Coronary artery (tissue), 2 donors: ENCODE results near the gene APCDD1.
"Not testable (repeated sequence)": the region's sequence is repeated elsewhere in the genome, so short reads cannot be mapped to it uniquely, and the experiment has no call there.

Experiments
- DNase-seq: peaks from one replicate; pipeline ENCODE4 v3.0.0-alpha.2; 2017; ENCODE audit warnings: low spot score
- H3K27ac ChIP-seq, 2 donors: fragments of 200-600 bp; sonication (generic); one replicate each; pipeline ENCODE4 v1.5.1; 2016 to 2019
- H3K4me3 ChIP-seq: fragments of 200-600 bp; sonication (generic); 2 replicates; pipeline ENCODE4 v1.5.1; 2016; ENCODE audit warnings: mild to moderate bottlenecking, moderate library complexity
- TF ChIP-seq, protein P1 (sequence below): fragments of 200-600 bp; sonication (generic); IDR thresholded peaks from one replicate; pipeline ENCODE4 v1.5.1; 2019; ENCODE audit warnings: antibody characterized with exemption

APCDD1 gene

GRCh38 chr18:10460414-10461018 lies 6.1 kb downstream of the APCDD1 start:
- TF ChIP-seq, protein P1, sequence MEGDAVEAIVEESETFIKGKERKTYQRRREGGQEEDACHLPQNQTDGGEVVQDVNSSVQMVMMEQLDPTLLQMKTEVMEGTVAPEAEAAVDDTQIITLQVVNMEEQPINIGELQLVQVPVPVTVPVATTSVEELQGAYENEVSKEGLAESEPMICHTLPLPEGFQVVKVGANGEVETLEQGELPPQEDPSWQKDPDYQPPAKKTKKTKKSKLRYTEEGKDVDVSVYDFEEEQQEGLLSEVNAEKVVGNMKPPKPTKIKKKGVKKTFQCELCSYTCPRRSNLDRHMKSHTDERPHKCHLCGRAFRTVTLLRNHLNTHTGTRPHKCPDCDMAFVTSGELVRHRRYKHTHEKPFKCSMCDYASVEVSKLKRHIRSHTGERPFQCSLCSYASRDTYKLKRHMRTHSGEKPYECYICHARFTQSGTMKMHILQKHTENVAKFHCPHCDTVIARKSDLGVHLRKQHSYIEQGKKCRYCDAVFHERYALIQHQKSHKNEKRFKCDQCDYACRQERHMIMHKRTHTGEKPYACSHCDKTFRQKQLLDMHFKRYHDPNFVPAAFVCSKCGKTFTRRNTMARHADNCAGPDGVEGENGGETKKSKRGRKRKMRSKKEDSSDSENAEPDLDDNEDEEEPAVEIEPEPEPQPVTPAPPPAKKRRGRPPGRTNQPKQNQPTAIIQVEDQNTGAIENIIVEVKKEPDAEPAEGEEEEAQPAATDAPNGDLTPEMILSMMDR = no peak
- Histone ChIP-seq H3K4me3 (no peak overlapping the region), H3K27ac (no peak overlapping the region)
- no peak for DNase-seq

DNA sequence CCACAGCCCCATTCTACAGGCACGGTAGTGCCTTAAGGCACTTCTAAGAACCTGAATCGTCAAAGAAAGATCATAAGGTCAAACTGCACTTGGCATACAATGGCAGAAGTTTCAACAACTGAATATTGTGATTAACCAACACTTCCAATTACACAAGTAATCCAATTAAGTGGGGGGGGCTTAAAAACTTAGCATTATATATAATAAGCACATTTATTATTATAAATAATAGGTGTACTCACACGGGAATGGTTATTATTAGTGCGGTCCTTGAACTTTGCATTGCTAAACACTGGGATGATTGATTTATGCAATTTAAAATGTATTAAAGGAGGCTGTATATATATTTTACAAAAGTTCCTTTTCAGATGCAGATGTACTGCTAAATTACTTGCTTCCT lies 7.6 kb downstream of the APCDD1 start:
- H3K27ac ChIP-seq = no peak overlapping the region
- no peak for DNase-seq
- no peak overlapping the region for H3K4me3 ChIP-seq
- TF ChIP-seq, protein P1 = no peak

DNA sequence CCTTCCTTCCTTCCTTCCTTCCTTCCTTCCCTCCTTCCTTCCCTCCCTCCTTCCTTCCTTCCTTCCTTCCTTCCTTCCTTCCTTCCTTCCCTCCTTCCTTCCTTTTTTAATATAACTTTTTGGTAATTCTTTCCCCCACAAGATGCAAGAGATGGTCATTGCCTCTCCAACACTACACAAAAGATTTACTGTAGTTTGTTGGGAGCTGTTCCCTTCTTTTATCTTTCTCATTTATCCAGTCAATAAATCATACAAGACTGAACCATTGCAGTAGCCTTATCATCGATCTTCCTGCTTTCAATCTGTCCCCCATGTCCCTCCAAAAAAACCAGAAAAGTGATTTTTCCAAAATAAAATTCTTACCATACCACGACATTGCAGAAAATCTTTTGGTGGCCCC lies 8.2 kb downstream of the APCDD1 start:
- H3K27ac ChIP-seq = no peak overlapping the region
- TF ChIP-seq, protein P1 = no peak
- no peak for DNase-seq
- H3K4me3 ChIP-seq = no peak overlapping the region

DNA sequence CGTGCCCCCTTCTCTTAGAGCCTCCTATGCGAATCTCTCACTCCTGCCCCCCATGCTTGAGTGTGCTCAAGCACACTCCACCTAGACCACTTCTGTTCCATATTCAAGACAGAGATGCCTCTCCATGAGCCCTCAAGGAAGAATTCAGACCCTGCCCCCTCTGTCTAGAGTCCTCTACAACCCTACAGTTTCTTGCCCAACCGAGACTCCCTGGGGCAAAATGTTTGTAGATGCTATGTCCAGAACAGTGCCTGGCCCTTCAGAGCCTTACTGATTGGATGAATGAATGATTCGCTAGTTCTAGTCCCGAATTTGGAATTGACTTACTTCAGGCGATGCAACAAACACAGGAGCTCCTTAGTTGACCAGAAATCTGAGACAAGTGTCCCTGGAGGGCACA lies 8.7 kb downstream of the APCDD1 start:
- H3K4me3 ChIP-seq = no peak overlapping the region
- TF ChIP-seq, protein P1 = no peak
- DNase-seq = no peak
- H3K27ac ChIP-seq = no peak overlapping the region

DNA sequence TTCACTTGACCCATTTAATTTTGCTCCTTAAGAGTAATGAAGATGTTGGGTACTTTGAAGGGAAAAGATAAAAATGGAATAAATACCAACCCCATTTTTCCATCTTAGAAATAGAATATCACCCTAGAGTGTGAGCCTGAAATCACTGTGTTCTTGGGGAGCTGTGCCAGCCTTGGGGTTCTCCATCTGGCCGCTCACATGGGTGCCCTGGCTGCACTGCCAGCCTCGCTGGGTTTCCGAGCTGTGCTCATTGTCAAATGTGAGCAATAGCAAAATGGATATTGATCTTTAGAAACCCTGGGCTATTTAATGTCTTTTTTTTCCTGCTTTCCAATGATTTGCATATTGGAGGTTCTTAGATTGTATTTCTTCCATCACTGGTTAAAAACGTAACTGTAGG lies 9.3 kb downstream of the APCDD1 start:
- DNase-seq = no peak
- H3K4me3 ChIP-seq = no peak overlapping the region
- H3K27ac ChIP-seq = no peak overlapping the region
- TF ChIP-seq, protein P1 = no peak

DNA sequence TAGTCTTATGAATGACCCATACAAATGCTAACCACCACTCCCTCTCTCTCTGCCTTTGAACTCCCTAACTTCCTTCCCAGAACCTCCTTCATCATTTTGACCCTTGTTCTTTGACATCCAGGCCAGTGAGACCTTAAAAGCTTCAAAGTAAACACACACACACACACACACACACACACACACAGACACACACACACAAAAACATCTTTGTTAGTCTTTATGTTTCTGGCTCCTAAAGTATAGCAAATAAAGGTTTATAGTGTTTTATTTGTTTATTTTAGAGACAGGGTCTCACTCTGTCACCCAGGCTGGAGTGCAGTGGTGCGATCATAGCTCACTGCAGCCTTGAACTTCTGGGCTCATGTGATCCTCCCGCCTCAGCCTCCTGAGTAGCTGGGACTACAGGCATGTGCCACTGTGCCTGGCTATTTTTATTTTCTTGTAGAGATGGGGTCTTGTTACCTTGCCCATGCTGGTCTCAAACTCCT lies 9.8 kb downstream of the APCDD1 start:
- not testable (repeated sequence) for H3K27ac ChIP-seq, DNase-seq

GRCh38 chr18:10465174-10465939 lies 10.9 kb downstream of the APCDD1 start:
- no peak overlapping the region for H3K4me3 ChIP-seq
- H3K27ac ChIP-seq = no peak overlapping the region

More for the DNA sequence above, 9.8 kb downstream of the APCDD1 start:
- H3K4me3 ChIP-seq = not testable (repeated sequence)

More at GRCh38 chr18:10465174-10465939, 10.9 kb downstream of the APCDD1 start:
- DNase-seq = no peak
- TF ChIP-seq, protein P1 = no peak
